Activated naive CD8-positive, alpha-beta T cell treated with anti-CD3 and anti-CD28 coated beads, Interleukin-2, amount 10 ng/mL, durations not matched to agents 7 days and 5 days (primary cell): ENCODE data around the gene CCT5. TPM values are rescaled to one million over a fixed set of nuclear protein-coding genes. Genes with fewer than 3 reads are reported as not detected.
"Not testable (repeated sequence)": the region's sequence is repeated elsewhere in the genome, so short reads cannot be mapped to it uniquely, and the experiment has no call there.

ENCODE experiments used
- ATAC-seq: fragments of 150-1000 bp; cut with Tn5 transposase; one replicate; pipeline ENCODE4 v1.10.0; 2021; ENCODE audit warnings: low read depth, moderate library complexity
- POLR2A ChIA-PET: fragments of 350-600 bp; sonication (Branson Sonifier 250); formaldehyde crosslinking; loops from one replicate; lab custom pipeline; 2021; ENCODE audit warnings: antibody characterized with exemption; lab: Charles Lee
- DNase-seq: peaks from one replicate; pipeline ENCODE4 v3.0.0; 2021
- H3K27ac Mint-ChIP-seq: one replicate; pipeline ENCODE4 v1.8.0; 2022; ENCODE audit warnings: mild to moderate bottlenecking, mixed read lengths
- H3K27me3 Mint-ChIP-seq: one replicate; pipeline ENCODE4 v1.8.0; 2022; ENCODE audit warnings: mild to moderate bottlenecking, moderate library complexity, mixed read lengths
- H3K36me3 Mint-ChIP-seq: one replicate; pipeline ENCODE4 v1.8.0; 2021; ENCODE audit warnings: mild to moderate bottlenecking, mixed read lengths
- H3K4me1 Mint-ChIP-seq: one replicate; pipeline ENCODE4 v1.8.0; 2021; ENCODE audit warnings: mixed read lengths
- H3K4me3 Mint-ChIP-seq: one replicate; pipeline ENCODE4 v1.8.0; 2022; ENCODE audit warnings: mild to moderate bottlenecking, moderate library complexity, mixed read lengths
- H3K9me3 Mint-ChIP-seq: one replicate; pipeline ENCODE4 v1.8.0; 2021; ENCODE audit warnings: mixed read lengths
- total RNA-seq, 2 experiments: library from RNA; stranded (reverse); gene quantifications; one replicate each; pipeline ENCODE4 v1.2.3, GENCODE V29; 2021

The CCT5 gene
- total RNA-seq, 2 experiments from 2014 or later: 170 to 182 TPM

DNA sequence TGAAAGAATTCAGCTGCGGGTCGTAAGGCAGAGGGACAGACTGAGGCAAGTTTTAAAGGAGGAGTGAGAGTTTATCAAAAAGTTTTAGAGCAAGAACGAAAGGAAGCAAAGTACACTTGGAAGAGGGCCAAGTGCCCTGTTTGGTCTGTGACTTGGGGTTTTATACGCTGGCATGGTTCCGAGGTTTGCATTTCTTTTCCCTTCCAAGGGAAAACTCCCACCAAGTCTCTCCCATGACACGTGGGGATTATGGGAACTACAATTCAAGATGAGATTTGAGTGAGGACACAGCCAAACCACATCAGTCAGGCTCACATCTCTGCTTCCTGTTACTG, 22.8 kb downstream of the CCT5 start:
- H3K27ac Mint-ChIP-seq: peak overlapping the region; percentile 25
- POLR2A ChIA-PET, DNase-seq, H3K36me3 Mint-ChIP-seq, ATAC-seq, H3K9me3 Mint-ChIP-seq, H3K4me3 Mint-ChIP-seq: not testable (repeated sequence)
- peaks cover 31% of the 10 kb centered on the region for H3K27me3 Mint-ChIP-seq
- H3K4me1 Mint-ChIP-seq: peaks cover 23% of the 10 kb centered on the region

DNA sequence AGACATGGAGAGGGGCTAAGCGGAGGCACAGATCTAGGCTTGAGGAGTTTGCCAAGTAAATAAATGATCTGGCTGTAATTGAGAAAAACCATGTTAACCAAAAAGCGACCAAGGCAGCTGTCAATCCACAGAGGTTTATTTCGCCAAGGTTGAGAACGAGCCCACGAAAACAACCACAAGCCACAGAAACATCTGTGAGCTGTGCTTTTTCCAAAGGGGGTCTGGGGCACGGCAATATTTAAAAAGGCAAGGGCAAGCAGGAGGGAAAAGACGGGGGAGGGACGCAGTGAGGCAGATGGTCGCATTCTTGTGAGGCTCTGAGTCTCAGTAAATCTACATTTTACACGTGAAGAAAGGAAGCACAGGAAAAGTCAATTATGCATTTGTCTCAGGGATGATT, 25.4 kb downstream of the CCT5 start:
- peaks cover 2% of the 10 kb centered on the region for H3K9me3 Mint-ChIP-seq
- peaks cover 2% of the 10 kb centered on the region for H3K36me3 Mint-ChIP-seq
- POLR2A ChIA-PET: no interaction called here
- H3K4me3 Mint-ChIP-seq: no peak overlapping the region
- peaks cover 21% of the 10 kb centered on the region for H3K4me1 Mint-ChIP-seq
- ATAC-seq (no peak), DNase-seq (no peak)
- peaks cover 26% of the 10 kb centered on the region for H3K27me3 Mint-ChIP-seq
- H3K27ac Mint-ChIP-seq: no peak overlapping the region

DNA sequence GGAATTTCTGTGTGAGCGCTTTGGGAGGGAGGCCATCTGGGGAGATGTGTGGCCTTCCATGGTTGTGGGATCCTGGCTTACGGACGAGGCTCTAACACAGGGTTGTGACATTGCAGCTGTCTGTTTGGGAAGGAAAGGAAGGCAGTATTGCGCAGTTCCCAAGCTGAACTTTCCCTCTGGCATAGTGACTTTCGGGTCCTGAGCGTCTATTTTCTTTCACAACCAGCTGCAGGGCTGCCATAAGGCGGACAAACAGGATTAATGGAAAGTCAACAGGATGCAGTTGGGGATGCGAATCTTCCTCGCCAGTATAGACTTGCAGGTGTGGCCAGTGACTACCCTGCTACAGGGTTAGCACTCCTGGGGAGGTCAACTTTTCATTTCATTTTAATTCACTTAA, 25.9 kb downstream of the CCT5 start:
- POLR2A ChIA-PET: no interaction called here
- Mint-ChIP-seq H3K36me3 (peaks cover 2% of the 10 kb centered on the region), H3K9me3 (peaks cover 2% of the 10 kb centered on the region), H3K27me3 (peaks cover 22% of the 10 kb centered on the region), H3K4me3 (no peak overlapping the region), H3K27ac (no peak overlapping the region), H3K4me1 (peaks cover 16% of the 10 kb centered on the region)
- no peak for ATAC-seq
- no peak for DNase-seq

DNA sequence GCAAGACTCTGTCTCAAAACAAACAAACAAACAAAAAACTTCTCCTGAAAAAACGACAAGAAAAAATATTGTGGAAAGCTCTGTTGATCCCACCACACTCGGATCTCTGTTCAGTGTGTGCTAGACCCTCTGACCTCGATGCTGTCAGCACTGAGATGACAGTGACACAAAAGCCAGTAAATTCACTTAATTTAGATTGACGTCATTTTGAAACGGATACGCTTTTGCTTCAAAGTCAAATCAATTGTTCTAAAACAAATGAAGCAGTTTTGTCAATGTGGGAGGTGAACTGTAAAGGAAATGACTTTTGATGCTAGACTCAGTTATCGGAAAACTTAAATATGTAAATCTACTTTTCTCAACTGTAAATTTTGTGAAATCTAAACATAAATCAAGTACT, 26.6 kb downstream of the CCT5 start:
- H3K4me3 Mint-ChIP-seq: no peak overlapping the region
- peaks cover 2% of the 10 kb centered on the region for H3K9me3 Mint-ChIP-seq
- H3K27me3 Mint-ChIP-seq: peaks cover 21% of the 10 kb centered on the region
- ATAC-seq (no peak), DNase-seq (no peak)
- no peak overlapping the region for H3K27ac Mint-ChIP-seq
- H3K4me1 Mint-ChIP-seq: peaks cover 16% of the 10 kb centered on the region
- POLR2A ChIA-PET: interaction anchor here (1.4 kb wide), 1 partner anchor 77 kb away, joined by 5 read pairs; the partner anchor contains the start of gene MARCHF6
- H3K36me3 Mint-ChIP-seq: peaks cover 2% of the 10 kb centered on the region

DNA sequence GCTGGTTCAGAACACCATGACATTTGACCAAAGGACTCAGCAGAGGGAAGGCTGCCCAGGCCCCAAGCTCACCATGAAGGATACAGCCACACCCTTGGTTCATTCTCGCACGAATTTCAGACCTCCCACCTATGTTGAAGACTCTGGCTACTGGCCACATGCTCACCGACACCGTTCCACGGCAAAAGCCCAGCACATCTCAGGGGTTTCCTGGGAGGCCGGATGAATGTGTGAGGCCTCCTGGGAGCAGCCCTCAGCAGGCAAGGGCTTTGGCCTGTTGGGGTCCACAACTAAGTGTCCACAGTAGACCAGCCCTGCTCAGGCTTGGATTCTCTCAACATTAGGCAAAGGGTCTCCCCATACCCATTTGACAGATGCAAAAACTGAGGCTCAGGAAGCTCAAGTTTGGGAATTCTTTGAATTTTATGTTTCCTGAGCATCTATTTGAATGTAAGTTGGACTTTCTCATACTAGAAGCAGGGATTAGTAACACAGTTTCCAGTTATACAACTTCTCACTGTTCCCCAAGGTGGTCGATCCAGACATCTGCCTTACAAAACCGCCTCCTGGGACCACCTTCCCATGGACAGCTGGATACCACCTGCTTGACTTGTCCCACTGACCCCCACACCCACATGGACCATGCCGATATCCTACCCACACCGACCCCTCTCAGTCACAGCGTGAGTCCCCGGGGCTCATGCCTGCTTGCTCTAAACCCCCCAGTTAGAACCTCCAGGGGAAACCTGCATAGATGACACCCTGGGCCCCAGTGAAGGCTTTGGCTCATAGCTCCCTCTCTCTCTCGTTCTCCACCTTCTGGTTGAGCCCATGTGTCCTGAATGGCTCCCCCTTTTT, 27.9 kb downstream of the CCT5 start:
- Mint-ChIP-seq H3K4me1 (peaks cover 8% of the 10 kb centered on the region), H3K27ac (no peak overlapping the region), H3K27me3 (peaks cover 15% of the 10 kb centered on the region), H3K4me3 (no peak overlapping the region), H3K36me3 (no peaks in the 10 kb centered on the region), H3K9me3 (no peaks in the 10 kb centered on the region)
- POLR2A ChIA-PET: interaction anchor here (1.4 kb wide), 1 partner anchor 75 kb away, joined by 5 read pairs; the partner anchor contains the start of gene MARCHF6
- no peak for ATAC-seq
- DNase-seq: no peak

DNA sequence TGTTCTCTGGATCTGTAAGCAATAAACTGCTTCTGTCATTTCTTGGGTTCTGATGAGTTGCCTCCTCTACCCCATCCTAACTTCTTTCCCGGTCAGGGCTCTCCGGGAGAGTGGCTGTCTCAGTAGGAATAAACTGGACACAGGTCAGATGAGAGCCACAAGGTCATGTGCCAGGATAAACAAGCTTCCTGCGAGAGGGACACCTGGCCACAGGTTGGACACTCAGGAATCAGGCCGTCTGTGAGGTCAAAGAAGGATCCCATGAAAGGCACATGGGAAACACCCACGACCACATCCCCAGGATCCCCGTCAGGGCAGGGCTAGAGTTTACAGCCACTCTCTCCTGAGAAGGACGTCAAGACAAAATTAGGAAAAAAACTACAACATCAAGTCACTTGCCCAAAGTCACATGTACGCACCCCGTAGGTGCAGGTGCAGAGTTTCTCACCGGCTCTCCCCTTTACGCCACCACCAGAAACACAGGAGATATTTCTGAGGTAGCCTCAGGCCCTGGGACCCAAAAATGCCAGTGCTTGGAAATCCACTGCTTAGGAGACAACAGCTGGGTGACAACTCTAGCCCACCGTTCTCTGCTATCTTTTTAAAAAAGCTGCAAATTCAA, 28.7 kb downstream of the CCT5 start:
- H3K4me1 Mint-ChIP-seq: peaks cover 8% of the 10 kb centered on the region

DNA sequence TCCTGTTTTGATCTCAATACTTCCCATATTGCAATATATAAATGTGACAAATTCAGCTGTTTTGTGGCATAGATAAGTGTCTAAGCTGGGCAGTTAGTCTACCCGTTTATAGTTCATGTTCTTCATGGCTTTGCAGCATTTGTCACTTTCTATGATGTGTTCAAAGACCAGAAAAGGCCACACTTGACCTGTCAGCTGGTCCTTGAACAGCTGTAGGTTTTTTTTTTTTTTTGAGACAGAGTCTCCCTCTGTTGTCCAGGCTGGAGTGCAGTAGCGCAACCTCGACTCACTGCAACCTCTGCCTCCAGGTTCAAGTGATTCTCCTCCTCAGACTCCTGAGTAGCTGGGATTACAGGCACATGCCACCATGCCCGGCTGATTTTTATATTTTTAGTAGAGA, 29.2 kb downstream of the CCT5 start:
- Mint-ChIP-seq H3K27me3 (peaks cover 14% of the 10 kb centered on the region), H3K4me1 (peaks cover 8% of the 10 kb centered on the region), H3K36me3 (no peaks in the 10 kb centered on the region), H3K9me3 (no peaks in the 10 kb centered on the region), H3K27ac (no peak overlapping the region), H3K4me3 (no peak overlapping the region)
- DNase-seq: no peak
- POLR2A ChIA-PET: no interaction called here
- ATAC-seq: no peak

More for the DNA sequence above, 28.7 kb downstream of the CCT5 start:
- DNase-seq (no peak), ATAC-seq (no peak)
- Mint-ChIP-seq H3K36me3 (no peaks in the 10 kb centered on the region), H3K4me3 (no peak overlapping the region), H3K9me3 (no peaks in the 10 kb centered on the region), H3K27ac (no peak overlapping the region), H3K27me3 (peaks cover 14% of the 10 kb centered on the region)
- POLR2A ChIA-PET: no interaction called here

DNA sequence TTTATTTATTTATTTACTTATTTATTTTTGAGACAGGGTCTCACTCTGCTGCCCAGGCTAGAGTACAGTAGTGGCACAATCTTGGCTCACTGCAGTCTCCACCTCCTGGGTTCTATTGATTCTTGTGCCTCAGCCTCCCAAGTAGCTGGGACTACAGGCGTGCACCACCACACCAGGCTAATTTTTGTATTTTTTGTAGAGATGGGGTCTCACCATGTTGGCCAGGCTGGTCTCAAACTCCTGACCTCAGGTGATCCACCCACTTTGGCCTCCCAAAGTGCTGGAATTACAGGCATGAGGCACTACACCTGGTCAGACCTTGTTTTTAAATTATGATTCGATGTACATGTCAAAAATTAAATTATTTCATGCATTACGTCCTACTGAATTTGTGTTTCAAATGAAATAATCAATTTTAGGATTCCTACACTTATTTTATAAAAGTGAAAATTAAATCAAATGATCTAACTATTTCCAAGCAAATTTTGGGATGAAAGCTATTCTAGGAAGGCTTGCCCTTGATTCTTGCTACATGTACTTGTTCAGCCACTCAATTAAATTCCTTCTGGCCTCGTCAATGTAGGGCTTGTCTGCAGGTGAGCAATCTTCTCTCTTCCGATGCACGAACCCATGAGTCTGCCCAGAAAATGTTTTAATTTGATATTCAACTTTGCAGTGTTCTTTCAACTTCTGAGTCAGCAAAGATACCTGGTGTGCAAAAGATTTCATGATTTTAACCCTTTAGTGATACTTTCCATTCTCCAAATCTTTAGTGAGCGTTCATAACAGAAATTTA, 30.0 kb downstream of the CCT5 start:
- POLR2A ChIA-PET: no interaction called here
- Mint-ChIP-seq H3K9me3 (no peaks in the 10 kb centered on the region), H3K27ac (no peak overlapping the region), H3K27me3 (peaks cover 14% of the 10 kb centered on the region), H3K4me1 (peaks cover 7% of the 10 kb centered on the region), H3K36me3 (no peaks in the 10 kb centered on the region), H3K4me3 (no peak overlapping the region)
- DNase-seq (no peak), ATAC-seq (no peak)

DNA sequence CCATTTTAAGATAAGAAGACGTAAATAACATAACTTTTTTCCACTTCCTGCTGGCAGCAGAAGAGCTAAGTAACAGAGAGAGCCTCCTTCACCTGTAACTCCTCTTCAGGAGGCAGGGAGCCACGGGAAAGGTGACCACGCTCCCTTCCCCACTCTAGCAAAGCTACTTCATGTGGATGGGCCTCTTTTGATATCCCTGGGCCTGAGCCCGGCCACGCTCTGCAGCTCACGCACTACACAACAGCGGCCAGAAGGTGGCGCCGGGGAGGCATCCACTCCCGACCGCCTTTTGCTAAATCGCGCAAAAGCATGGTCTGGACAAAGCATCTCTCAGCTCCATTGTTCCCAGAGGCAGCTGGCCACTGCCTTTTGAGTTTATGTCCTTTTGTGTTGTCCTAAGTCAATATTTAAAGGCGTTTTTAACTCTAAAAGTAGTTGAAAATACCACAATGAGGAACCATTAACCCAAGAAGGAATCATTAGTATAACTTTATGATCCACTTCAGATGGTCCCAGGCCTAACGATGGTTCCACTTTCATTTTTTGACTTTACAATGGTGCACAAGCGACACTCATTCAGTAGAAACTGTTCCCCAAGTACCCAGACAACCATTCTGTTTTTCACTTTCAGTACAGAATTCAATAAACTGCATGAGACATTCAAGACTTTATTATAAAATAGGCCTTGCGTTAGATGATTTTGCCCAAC, 34.0 kb downstream of the CCT5 start:
- peak; percentile 84 for DNase-seq
- ATAC-seq: peak; percentile 97
- Mint-ChIP-seq H3K27me3 (peaks cover 2% of the 10 kb centered on the region), H3K4me1 (peaks cover 4% of the 10 kb centered on the region), H3K27ac (no peak overlapping the region), H3K4me3 (no peak overlapping the region), H3K9me3 (no peaks in the 10 kb centered on the region), H3K36me3 (no peaks in the 10 kb centered on the region)
- POLR2A ChIA-PET: no interaction called here

DNA sequence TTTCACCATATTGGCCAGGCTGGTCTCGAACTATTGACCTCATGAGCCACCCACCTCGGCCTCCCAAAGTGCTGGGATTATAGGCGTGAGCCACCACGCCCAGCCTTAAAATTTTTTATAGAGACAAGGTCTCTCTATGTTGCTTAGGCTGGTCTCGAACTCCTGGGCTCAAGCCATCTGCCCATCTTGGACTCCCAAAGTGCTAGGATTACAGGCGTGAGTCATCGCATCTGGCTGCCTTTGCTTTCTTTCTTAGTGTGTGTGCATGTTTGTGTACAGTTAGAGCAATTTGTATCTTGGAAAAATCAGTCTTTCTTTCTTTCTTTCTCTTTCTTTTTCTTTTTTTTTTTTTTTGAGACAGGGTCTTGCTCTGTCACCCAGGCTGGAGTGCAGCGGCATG, 35.3 kb downstream of the CCT5 start:
- not testable (repeated sequence) for H3K27ac Mint-ChIP-seq, H3K36me3 Mint-ChIP-seq, ATAC-seq

DNA sequence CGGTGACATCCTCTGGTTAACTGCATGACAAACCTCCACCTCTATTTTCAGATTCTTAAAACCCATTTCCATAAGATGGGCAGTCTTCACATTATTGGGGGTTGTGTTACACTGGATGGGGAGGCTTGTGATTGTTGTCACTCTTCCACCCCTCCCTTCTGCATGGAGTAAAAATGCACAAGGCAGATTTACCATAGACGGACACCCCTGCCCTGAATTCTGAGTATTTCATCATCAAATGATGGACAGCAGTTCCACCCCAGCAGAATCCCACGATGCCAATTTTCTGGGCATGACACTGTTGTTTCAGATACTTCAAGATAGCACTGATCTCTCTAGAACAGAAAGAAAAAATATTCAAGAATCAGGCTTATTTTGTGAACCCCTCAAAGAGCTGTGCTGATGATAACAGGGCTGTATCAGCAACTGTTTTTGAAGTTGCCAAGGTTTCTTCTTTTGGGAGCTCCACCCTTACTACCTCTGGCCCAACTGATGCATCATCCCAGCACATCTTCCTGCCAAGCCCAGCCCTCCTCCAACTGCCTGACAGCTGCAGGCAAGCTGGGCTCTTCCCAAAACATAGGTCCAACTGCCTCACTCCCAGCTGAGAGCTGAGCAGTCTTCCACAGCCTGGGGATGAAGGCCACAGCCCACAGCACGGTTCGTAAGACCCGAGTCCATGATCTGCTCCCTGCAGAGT, 36.2 kb downstream of the CCT5 start:
- Mint-ChIP-seq H3K4me3 (no peak overlapping the region), H3K27ac (no peak overlapping the region), H3K4me1 (peaks cover 4% of the 10 kb centered on the region), H3K27me3 (peaks cover 2% of the 10 kb centered on the region), H3K9me3 (no peaks in the 10 kb centered on the region), H3K36me3 (no peaks in the 10 kb centered on the region)
- POLR2A ChIA-PET: interaction anchor here (0.6 to 0.7 kb wide), 2 partner anchors 36 to 68 kb away, joined by 3 read pairs; no protein-coding TSS in a partner anchor
- ATAC-seq (no peak), DNase-seq (no peak)

More for the DNA sequence above, 35.3 kb downstream of the CCT5 start:
- not testable (repeated sequence) for H3K27me3 Mint-ChIP-seq, H3K9me3 Mint-ChIP-seq, DNase-seq, H3K4me1 Mint-ChIP-seq, H3K4me3 Mint-ChIP-seq
- POLR2A ChIA-PET: interaction anchor here (0.7 kb wide), 1 partner anchor 69 kb away, joined by 3 read pairs; no protein-coding TSS in a partner anchor

DNA sequence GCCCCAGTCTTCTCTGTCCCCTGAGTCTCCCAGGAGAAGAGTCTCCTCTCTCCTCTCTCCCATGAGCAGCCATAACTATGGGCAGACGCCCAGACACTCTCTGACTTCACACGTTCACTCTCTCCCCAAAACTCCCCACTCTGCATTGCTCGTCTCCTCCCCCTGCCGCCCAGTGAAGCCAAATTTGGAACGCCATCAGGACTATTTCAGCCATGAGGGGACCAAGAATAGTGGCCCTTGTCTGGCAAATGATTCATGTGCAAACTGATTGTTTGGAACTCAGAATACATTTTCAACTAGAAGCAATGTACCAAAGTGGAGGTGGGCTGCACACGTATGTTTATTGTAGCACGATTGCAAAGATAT, 36.8 kb downstream of the CCT5 start:
- H3K27me3 Mint-ChIP-seq: peaks cover 2% of the 10 kb centered on the region
- no peak overlapping the region for H3K27ac Mint-ChIP-seq
- no peaks in the 10 kb centered on the region for H3K36me3 Mint-ChIP-seq
- no peaks in the 10 kb centered on the region for H3K9me3 Mint-ChIP-seq
- H3K4me3 Mint-ChIP-seq: no peak overlapping the region
- no peak for DNase-seq
- POLR2A ChIA-PET: no interaction called here
- ATAC-seq: no peak
- peaks cover 4% of the 10 kb centered on the region for H3K4me1 Mint-ChIP-seq
